Neural progenitor cell (in vitro differentiated cells): ENCODE measurements around the gene STMND1. TPM values are rescaled to one million over a fixed set of nuclear protein-coding genes. Genes with fewer than 3 reads are reported as not detected.
A peak's percentile ranks its signal among the peaks of the same experiment; 100 is the strongest.

Experiments
- DNase-seq: peaks from one replicate; pipeline ENCODE4 v3.0.0-alpha.2; 2016; ENCODE audit warnings: low spot score
- H2AFZ ChIP-seq: fragments of 200-600 bp; sonication (generic); replicated peaks from 2 replicates; pipeline ENCODE4 v1.6.1; 2016; ENCODE audit warnings: antibody characterized with exemption
- H3F3A ChIP-seq: fragments of 200-600 bp; sonication (generic); 2 replicates; pipeline ENCODE4 v1.6.1; 2016; ENCODE audit warnings: antibody characterized with exemption, low read depth
- H3K27ac ChIP-seq: fragments of 200-600 bp; sonication (generic); 2 replicates; pipeline ENCODE4 v1.5.1; 2016; ENCODE audit warnings: mild to moderate bottlenecking
- H3K27me3 ChIP-seq: fragments of 200-600 bp; sonication (generic); 2 replicates; pipeline ENCODE4 v1.6.1; 2016; ENCODE audit warnings: mild to moderate bottlenecking, moderate library complexity
- H3K36me3 ChIP-seq: fragments of 200-600 bp; sonication (generic); 2 replicates; pipeline ENCODE4 v1.5.1; 2016
- H3K4me1 ChIP-seq: fragments of 200-600 bp; sonication (generic); 2 replicates; pipeline ENCODE4 v1.6.1; 2016; ENCODE audit warnings: mixed run types
- H3K4me2 ChIP-seq: fragments of 200-600 bp; sonication (generic); 2 replicates; pipeline ENCODE4 v1.6.1; 2016
- H3K4me3 ChIP-seq: fragments of 200-600 bp; sonication (generic); 2 replicates; pipeline ENCODE4 v1.5.1; 2016
- H3K79me2 ChIP-seq: fragments of 200-600 bp; sonication (generic); 2 replicates; pipeline ENCODE4 v1.6.1; 2016; ENCODE audit warnings: low read depth
- H3K9ac ChIP-seq: fragments of 200-600 bp; sonication (generic); 2 replicates; pipeline ENCODE4 v1.6.1; 2016
- H3K9me3 ChIP-seq: fragments of 200-600 bp; sonication (generic); 2 replicates; pipeline ENCODE4 v1.5.1; 2016; ENCODE audit warnings: low read depth
- H4K20me1 ChIP-seq: fragments of 200-600 bp; sonication (generic); 2 replicates; pipeline ENCODE4 v1.6.1; 2016; ENCODE audit warnings: low read depth
- H3K27ac Mint-ChIP-seq: 3 replicates; pipeline ENCODE4 v1.8.0; 2021; ENCODE audit warnings: mixed read lengths
- H3K27me3 Mint-ChIP-seq: 2 replicates; pipeline ENCODE4 v1.8.0; 2022; ENCODE audit warnings: low read depth, mild to moderate bottlenecking, inconsistent platforms, moderate library complexity, mixed read lengths; ENCODE audit not compliant: insufficient read depth
- H3K36me3 Mint-ChIP-seq: 3 replicates; pipeline ENCODE4 v1.8.0; 2021; ENCODE audit warnings: mixed read lengths
- H3K4me1 Mint-ChIP-seq: 3 replicates; pipeline ENCODE4 v1.8.0; 2021; ENCODE audit warnings: mixed read lengths
- H3K4me3 Mint-ChIP-seq: 3 replicates; pipeline ENCODE4 v1.8.0; 2021; ENCODE audit warnings: mild to moderate bottlenecking, moderate library complexity, mixed read lengths
- H3K9me3 Mint-ChIP-seq: 3 replicates; pipeline ENCODE4 v1.8.0; 2020; ENCODE audit warnings: mixed read lengths
- EZH2 ChIP-seq: fragments of 200-600 bp; sonication (generic); IDR thresholded peaks from 2 replicates; pipeline ENCODE4 v1.6.1; 2017; ENCODE audit warnings: antibody characterized with exemption, mild to moderate bottlenecking, moderate library complexity
- EZH2phosphoT487 ChIP-seq: fragments of 200-600 bp; sonication (generic); IDR thresholded peaks from 2 replicates; pipeline ENCODE4 v1.6.1; 2017; ENCODE audit warnings: antibody characterized with exemption
- total RNA-seq: library from RNA; depleted of rRNA; stranded (reverse); fragments of >200 nt; gene quantifications from 2 replicates; pipeline ENCODE4 v1.2.3, GENCODE V29; 2015; ENCODE audit warnings: low replicate concordance
- TF ChIP-seq, protein P1 (sequence below): fragments of 200-600 bp; sonication (generic); IDR thresholded peaks from 2 replicates; pipeline ENCODE4 v1.5.1; 2017; ENCODE audit warnings: antibody characterized with exemption, mild to moderate bottlenecking

The STMND1 gene
- total RNA-seq, 1 donor from 2014 or later, result not detected

DNA sequence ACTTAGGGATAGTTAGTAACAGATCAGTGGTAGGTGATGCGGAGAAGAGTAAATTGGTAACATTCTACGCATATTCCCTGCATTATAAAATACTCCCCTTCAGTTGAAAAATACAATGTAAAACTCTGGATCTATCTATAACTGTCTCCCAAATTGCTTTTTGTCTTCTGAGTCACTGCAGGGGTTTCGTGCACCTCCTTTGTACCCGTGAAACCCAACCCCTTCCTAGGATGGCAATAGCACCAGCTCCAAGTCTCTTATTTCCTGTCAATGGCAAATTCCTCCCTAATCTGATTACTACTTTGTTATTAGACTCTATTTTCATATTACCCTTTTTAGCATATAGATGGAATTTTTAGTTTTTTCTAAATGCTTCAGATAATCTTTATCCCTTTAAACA is 20.6 kb upstream of the STMND1 start:
- no peaks in the 10 kb centered on the region for H3K36me3 Mint-ChIP-seq
- TF ChIP-seq, protein P1, sequence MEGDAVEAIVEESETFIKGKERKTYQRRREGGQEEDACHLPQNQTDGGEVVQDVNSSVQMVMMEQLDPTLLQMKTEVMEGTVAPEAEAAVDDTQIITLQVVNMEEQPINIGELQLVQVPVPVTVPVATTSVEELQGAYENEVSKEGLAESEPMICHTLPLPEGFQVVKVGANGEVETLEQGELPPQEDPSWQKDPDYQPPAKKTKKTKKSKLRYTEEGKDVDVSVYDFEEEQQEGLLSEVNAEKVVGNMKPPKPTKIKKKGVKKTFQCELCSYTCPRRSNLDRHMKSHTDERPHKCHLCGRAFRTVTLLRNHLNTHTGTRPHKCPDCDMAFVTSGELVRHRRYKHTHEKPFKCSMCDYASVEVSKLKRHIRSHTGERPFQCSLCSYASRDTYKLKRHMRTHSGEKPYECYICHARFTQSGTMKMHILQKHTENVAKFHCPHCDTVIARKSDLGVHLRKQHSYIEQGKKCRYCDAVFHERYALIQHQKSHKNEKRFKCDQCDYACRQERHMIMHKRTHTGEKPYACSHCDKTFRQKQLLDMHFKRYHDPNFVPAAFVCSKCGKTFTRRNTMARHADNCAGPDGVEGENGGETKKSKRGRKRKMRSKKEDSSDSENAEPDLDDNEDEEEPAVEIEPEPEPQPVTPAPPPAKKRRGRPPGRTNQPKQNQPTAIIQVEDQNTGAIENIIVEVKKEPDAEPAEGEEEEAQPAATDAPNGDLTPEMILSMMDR, result no peak
- TF ChIP-seq EZH2phosphoT487 (no peak), EZH2 (no peak)
- no peaks in the 10 kb centered on the region for H4K20me1 ChIP-seq
- H3K4me3 ChIP-seq, result no peak overlapping the region
- no peak overlapping the region for H3K4me3 Mint-ChIP-seq
- H3K36me3 ChIP-seq, result no peaks in the 10 kb centered on the region
- H3K27me3 ChIP-seq, result no peaks in the 10 kb centered on the region
- no peaks in the 10 kb centered on the region for H3K4me1 Mint-ChIP-seq
- peaks cover 7% of the 10 kb centered on the region for H3K4me1 ChIP-seq
- H2AFZ ChIP-seq, result no peak overlapping the region
- no peak overlapping the region for H3K27ac ChIP-seq
- peaks cover 5% of the 10 kb centered on the region for H3K27me3 Mint-ChIP-seq
- no peaks in the 10 kb centered on the region for H3F3A ChIP-seq
- no peaks in the 10 kb centered on the region for H3K79me2 ChIP-seq
- H3K4me2 ChIP-seq, result no peak overlapping the region
- H3K27ac Mint-ChIP-seq, result peak overlapping the region; percentile 18
- no peaks in the 10 kb centered on the region for H3K9me3 ChIP-seq
- H3K9me3 Mint-ChIP-seq, result peaks cover 5% of the 10 kb centered on the region
- no peak for DNase-seq
- no peak overlapping the region for H3K9ac ChIP-seq

DNA sequence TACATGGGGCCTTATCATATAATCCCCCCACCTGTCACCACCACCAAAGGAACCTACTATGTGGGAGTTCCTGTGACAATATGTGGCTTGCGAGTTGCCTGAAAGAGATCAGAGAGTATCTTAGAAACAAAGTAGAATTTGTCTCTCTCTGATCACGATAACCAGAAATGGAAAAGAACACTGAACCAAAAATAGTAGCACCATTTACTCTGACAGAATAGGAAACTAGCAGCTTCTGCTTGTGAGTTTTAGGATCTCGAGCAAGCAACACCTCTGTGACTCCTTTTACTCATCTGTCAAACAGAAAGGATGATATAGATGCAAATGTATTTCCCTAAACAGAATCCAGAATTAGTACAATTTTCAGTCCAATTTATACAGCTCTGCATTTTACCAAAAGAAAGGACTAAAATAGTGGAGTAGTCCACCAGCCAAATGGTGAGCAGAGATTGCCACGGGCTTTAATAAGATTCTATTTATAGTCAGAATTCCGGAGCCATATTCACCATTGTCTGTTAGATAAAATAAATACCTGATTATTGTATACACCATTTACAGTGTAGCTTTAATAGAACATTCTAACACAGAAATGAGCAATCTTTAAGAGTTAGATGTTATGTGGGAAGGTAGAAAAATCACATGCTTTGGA is 19.9 kb upstream of the STMND1 start:
- Histone ChIP-seq H3K4me3 (no peak overlapping the region), H3K79me2 (no peaks in the 10 kb centered on the region), H2AFZ (no peak overlapping the region), H3K27ac (no peak overlapping the region), H3K9ac (no peak overlapping the region), H3K9me3 (no peaks in the 10 kb centered on the region), H3K4me2 (no peak overlapping the region), H3K27me3 (no peaks in the 10 kb centered on the region), H4K20me1 (no peaks in the 10 kb centered on the region), H3K36me3 (no peaks in the 10 kb centered on the region), H3K4me1 (peaks cover 7% of the 10 kb centered on the region), H3F3A (no peaks in the 10 kb centered on the region)
- Mint-ChIP-seq H3K4me1 (no peaks in the 10 kb centered on the region), H3K9me3 (peaks cover 5% of the 10 kb centered on the region), H3K4me3 (no peak overlapping the region), H3K36me3 (no peaks in the 10 kb centered on the region), H3K27me3 (peaks cover 5% of the 10 kb centered on the region), H3K27ac (no peak overlapping the region)
- TF ChIP-seq EZH2phosphoT487, result no peak
- TF ChIP-seq EZH2, result no peak
- TF ChIP-seq, protein P1, result no peak
- DNase-seq, result no peak

DNA sequence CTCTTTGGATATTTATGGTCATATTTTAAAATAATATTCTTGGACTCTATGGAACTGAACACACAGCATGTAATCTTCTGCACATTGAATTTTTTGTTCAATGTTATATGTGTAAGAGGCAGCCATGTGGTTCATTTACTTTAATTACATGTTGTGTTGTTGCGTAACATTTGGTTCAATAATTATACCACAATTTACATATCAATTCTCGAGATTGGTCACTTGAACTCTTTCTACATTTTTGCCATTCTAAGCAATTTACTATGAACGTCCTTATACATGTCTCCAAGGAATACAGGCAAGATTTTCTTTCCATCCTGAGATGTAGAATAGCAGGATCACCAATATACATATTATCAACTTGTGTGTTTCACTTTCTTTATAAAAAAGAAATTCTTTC is 18.5 kb upstream of the STMND1 start:
- Histone ChIP-seq H3K4me1 (peaks cover 7% of the 10 kb centered on the region), H3K27me3 (no peaks in the 10 kb centered on the region), H3K79me2 (no peaks in the 10 kb centered on the region), H3F3A (no peaks in the 10 kb centered on the region), H3K27ac (no peak overlapping the region), H3K9ac (no peak overlapping the region), H3K36me3 (no peaks in the 10 kb centered on the region), H3K9me3 (no peaks in the 10 kb centered on the region), H3K4me3 (no peak overlapping the region), H4K20me1 (no peaks in the 10 kb centered on the region), H2AFZ (no peak overlapping the region), H3K4me2 (no peak overlapping the region)
- Mint-ChIP-seq H3K9me3 (peaks cover 5% of the 10 kb centered on the region), H3K27ac (no peak overlapping the region), H3K36me3 (no peaks in the 10 kb centered on the region), H3K4me3 (no peak overlapping the region), H3K27me3 (peaks cover 5% of the 10 kb centered on the region), H3K4me1 (no peaks in the 10 kb centered on the region)
- DNase-seq, result no peak
- TF ChIP-seq EZH2 (no peak), EZH2phosphoT487 (no peak)
- TF ChIP-seq, protein P1, result no peak
